ENCODE results near the gene RNF26. TPM values are rescaled to one million over a fixed set of nuclear protein-coding genes. Genes with fewer than 3 reads are reported as not detected.
A peak's percentile ranks its signal among the peaks of the same experiment; 100 is the strongest.

The RNF26 gene
- total and polyA plus RNA-seq, 3 donors from 2014 or later, result 28.2 to 37.1 (median 31.0) TPM

DNA sequence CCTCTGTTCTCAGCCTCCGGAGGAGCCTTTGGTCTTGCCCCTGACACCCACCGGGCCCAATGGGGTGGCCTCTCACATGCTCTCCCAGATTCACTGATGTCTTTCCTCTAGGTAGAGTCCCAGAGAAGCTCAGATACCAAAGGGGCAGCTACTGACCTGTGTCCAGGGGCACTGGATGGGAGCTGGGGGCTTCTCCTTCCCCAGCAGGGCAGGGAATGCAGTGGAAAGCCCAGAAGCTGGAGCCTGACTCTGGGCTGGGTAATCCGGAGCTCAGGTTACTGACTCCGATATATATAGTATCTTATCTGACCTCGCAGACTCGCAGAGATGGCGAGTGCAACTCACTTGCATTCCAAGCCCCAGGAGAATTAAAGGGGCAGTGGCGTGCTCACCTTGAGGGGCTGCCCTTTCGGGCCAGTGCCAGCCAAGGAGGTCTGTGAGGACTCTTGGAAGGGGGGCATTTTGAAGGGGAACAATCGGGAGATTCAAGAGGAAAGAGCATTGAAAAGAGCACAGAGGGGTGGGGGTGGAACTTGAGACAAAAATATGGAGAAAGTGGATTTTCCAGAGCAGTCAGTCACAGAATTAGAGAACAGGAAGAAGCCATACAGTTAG, 44.6 kb downstream of the RNF26 start:
- Histone ChIP-seq H3K4me1 (peaks cover 32% of the 10 kb centered on the region), H3K27me3 (no peaks in the 10 kb centered on the region), H3K27ac (no peak overlapping the region), H3K4me3 (no peak overlapping the region), H3K36me3 (ENCODE audit: low read depth, missing control alignments) (no peaks in the 10 kb centered on the region), H3K9me3 (no peaks in the 10 kb centered on the region)
- 64 to 79% methylated on average over 10 of the region's 10 CpGs for WGBS, 2 donors
- TF ChIP-seq CTCF (IDR thresholded peaks at IDR 0.05) (no peak), POLR2A (IDR thresholded peaks at IDR 0.05) (no peak)
- DNase-seq, result no peak
- intact Hi-C loops (cut with DNase I; ENCODE audit: low total_unique reads), result no loop called here

- Histone ChIP-seq H3K4me3 (no peak overlapping the region), H3K27ac (no peak overlapping the region), H3K27me3 (no peaks in the 10 kb centered on the region), H3K36me3 (ENCODE audit: low read depth, missing control alignments) (no peaks in the 10 kb centered on the region), H3K4me1 (peaks cover 19% of the 10 kb centered on the region), H3K9me3 (no peaks in the 10 kb centered on the region)
- WGBS, 2 donors, result 71 to 73% methylated on average over 8 to 13 of the region's 13 CpGs
- TF ChIP-seq POLR2A (IDR thresholded peaks at IDR 0.05) (no peak), CTCF (IDR thresholded peaks at IDR 0.05) (no peak)
- intact Hi-C loops (cut with DNase I; ENCODE audit: low total_unique reads), result no loop called here
- no peak for DNase-seq
Observed at GRCh38 chr11:119380160-119380826, 46.0 kb downstream of the RNF26 start.

GRCh38 chr11:119380827-119381180, 46.5 kb downstream of the RNF26 start:
- Histone ChIP-seq H3K27me3 (no peaks in the 10 kb centered on the region), H3K36me3 (ENCODE audit: low read depth, missing control alignments) (no peaks in the 10 kb centered on the region), H3K4me3 (peak overlapping the region; percentile 45 to 55), H3K27ac (no peak overlapping the region), H3K4me1 (peaks cover 14% of the 10 kb centered on the region), H3K9me3 (no peaks in the 10 kb centered on the region)
- WGBS, 2 donors, result 12 to 23% methylated on average over 6 to 10 of the region's 10 CpGs
- TF ChIP-seq CTCF (IDR thresholded peaks at IDR 0.05), result no peak
- TF ChIP-seq POLR2A (IDR thresholded peaks at IDR 0.05), result no peak
- intact Hi-C loops (cut with DNase I; ENCODE audit: low total_unique reads), result no loop called here
- no peak for DNase-seq

GRCh38 chr11:119381181-119381988, 47.1 kb downstream of the RNF26 start, which contains the start of gene USP2:
Gene USP2, minus strand, starts transcription at chr11:119381690. Its CDS starts 8,210 bp downstream, at chr11:119373480.
- Histone ChIP-seq H3K4me3 (peak within 1 kb of the TSS; percentile 45 to 55), H3K27me3 (no peaks in the 10 kb centered on the region), H3K4me1 (peaks cover 8% of the 10 kb centered on the region), H3K9me3 (no peaks in the 10 kb centered on the region), H3K27ac (peak within 1 kb of the TSS in 1 of 2 donors; percentile 52), H3K36me3 (ENCODE audit: low read depth, missing control alignments) (no peaks in the 10 kb centered on the region)
- TF ChIP-seq CTCF (IDR thresholded peaks at IDR 0.05) (peak; percentile 83 to 97 (median 85)), POLR2A (IDR thresholded peaks at IDR 0.05) (no peak)
- WGBS, 2 donors, result 0 to 1% methylated on average over 24 to 33 of the region's 54 CpGs
- DNase-seq, result peak; percentile 98
- intact Hi-C loops (cut with DNase I; ENCODE audit: low total_unique reads), result no loop called here
